ENCODE data around the gene MAGI2. TPM values are rescaled to one million over a fixed set of nuclear protein-coding genes. Genes with fewer than 3 reads are reported as not detected.

MAGI2 gene
- total and polyA plus RNA-seq, 2 donors (not counting 3 experiments of a cell fraction or from before 2014, with no cell fraction given): 0.28 to 6.0 TPM

- intact Hi-C loops (cut with micrococcal nuclease): no loop called here
- CTCF ChIA-PET: no interaction called here
- no peak for FAIRE-seq
These were observed 468.0 kb downstream of the MAGI2 start for GRCh38 chr7:78985509-78985908.

GRCh38 chr7:78983483-78983882, 470.0 kb downstream of the MAGI2 start:
- H3K36me3 ChIP-seq (ENCODE audit: control insufficient read depth in 2 of 2, extremely low read depth in 1 of 2, insufficient read depth in 2 of 2, low read length in 2 of 2): no peaks in the 10 kb centered on the region
- H3K9me1 ChIP-seq (replicated peaks; ENCODE audit: control insufficient read depth, extremely low read depth, insufficient read depth, low read length): no peaks in the 10 kb centered on the region
- TF ChIP-seq POLR2AphosphoS5 (IDR thresholded peaks at IDR 0.05; ENCODE audit: insufficient read depth, low read depth, low read length) (no peak), FOS (IDR thresholded peaks at IDR 0.05; ENCODE audit: borderline replicate concordance, insufficient read depth, low read length) (no peak), POLR2A (IDR thresholded peaks at IDR 0.05; ENCODE audit: low read depth, low read length) (no peak), MYC (IDR thresholded peaks at IDR 0.05; ENCODE audit: low read depth, low read length) (no peak), MAX (IDR thresholded peaks at IDR 0.05; ENCODE audit: insufficient read depth, insufficient read length) (no peak), JUN (IDR thresholded peaks at IDR 0.05; ENCODE audit: borderline replicate concordance, insufficient read depth, insufficient read length, low read depth) (no peak), GATA2 (IDR thresholded peaks at IDR 0.05; ENCODE audit: insufficient read depth, insufficient read length, low read depth, low read length) (no peak), EZH2 (IDR thresholded peaks at IDR 0.05; ENCODE audit: borderline replicate concordance, low read depth, low read length, severe bottlenecking) (no peak)
- TF ChIP-seq, protein P1, sequence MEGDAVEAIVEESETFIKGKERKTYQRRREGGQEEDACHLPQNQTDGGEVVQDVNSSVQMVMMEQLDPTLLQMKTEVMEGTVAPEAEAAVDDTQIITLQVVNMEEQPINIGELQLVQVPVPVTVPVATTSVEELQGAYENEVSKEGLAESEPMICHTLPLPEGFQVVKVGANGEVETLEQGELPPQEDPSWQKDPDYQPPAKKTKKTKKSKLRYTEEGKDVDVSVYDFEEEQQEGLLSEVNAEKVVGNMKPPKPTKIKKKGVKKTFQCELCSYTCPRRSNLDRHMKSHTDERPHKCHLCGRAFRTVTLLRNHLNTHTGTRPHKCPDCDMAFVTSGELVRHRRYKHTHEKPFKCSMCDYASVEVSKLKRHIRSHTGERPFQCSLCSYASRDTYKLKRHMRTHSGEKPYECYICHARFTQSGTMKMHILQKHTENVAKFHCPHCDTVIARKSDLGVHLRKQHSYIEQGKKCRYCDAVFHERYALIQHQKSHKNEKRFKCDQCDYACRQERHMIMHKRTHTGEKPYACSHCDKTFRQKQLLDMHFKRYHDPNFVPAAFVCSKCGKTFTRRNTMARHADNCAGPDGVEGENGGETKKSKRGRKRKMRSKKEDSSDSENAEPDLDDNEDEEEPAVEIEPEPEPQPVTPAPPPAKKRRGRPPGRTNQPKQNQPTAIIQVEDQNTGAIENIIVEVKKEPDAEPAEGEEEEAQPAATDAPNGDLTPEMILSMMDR (IDR thresholded peaks at IDR 0.05; ENCODE audit: extremely low read depth in 1 of 2, insufficient read depth in 1 of 2, low read depth in 1 of 2, low read length in 2 of 2): no peak
- no peak for FAIRE-seq
- POLR2A ChIA-PET: no interaction called here
- H3K79me2 ChIP-seq (ENCODE audit: control insufficient read depth, insufficient read depth, low read length): no peaks in the 10 kb centered on the region
- H3K4me3 ChIP-seq (replicated peaks in 1 of 3; ENCODE audit: insufficient read depth in 1 of 3, low read depth in 1 of 3, low read length in 3 of 3): no peak overlapping the region
- no peak overlapping the region for H3K9ac ChIP-seq (replicated peaks; ENCODE audit: extremely low read depth, insufficient read depth, low read length)
- no peak for DNase-seq (ENCODE audit: low read depth, low spot score)
- BruUV-seq (replicated peaks): no TSS peak
- H3K27ac ChIP-seq (ENCODE audit: insufficient read depth, low read depth, low read length): no peak overlapping the region
- CTCF ChIA-PET: no interaction called here
- H2AFZ ChIP-seq (ENCODE audit: low read depth, low read length): no peak overlapping the region
- no peaks in the 10 kb centered on the region for H3K27me3 ChIP-seq (ENCODE audit: control insufficient read depth in 2 of 2, insufficient read depth in 2 of 2, low read length in 2 of 2)
- dilution Hi-C loops (cut with MboI; ENCODE audit: extremely low pct_ligation_motif_present, low sequenced_read_pairs): no loop called here
- H3K9me3 ChIP-seq (replicated peaks; ENCODE audit: control insufficient read depth, insufficient read depth, low read length): no peaks in the 10 kb centered on the region
- intact Hi-C loops (cut with micrococcal nuclease): no loop called here
- H4K20me1 ChIP-seq (replicated peaks; ENCODE audit: control insufficient read depth, extremely low read depth, insufficient read depth, low read length): no peaks in the 10 kb centered on the region
- H3K4me1 ChIP-seq (ENCODE audit: control insufficient read depth, extremely low read depth, insufficient read depth, low read length): no peaks in the 10 kb centered on the region
- no peak overlapping the region for H3K4me2 ChIP-seq (ENCODE audit: insufficient read depth, low read length)

More at GRCh38 chr7:78985509-78985908, 468.0 kb downstream of the MAGI2 start:
- no peaks in the 10 kb centered on the region for H3K4me1 ChIP-seq (ENCODE audit: control insufficient read depth, extremely low read depth, insufficient read depth, low read length)
- H3K27me3 ChIP-seq (ENCODE audit: control insufficient read depth in 2 of 2, insufficient read depth in 2 of 2, low read length in 2 of 2): no peaks in the 10 kb centered on the region
- H3K27ac ChIP-seq (ENCODE audit: insufficient read depth, low read depth, low read length): no peak overlapping the region
- no peaks in the 10 kb centered on the region for H3K36me3 ChIP-seq (ENCODE audit: control insufficient read depth in 2 of 2, extremely low read depth in 1 of 2, insufficient read depth in 2 of 2, low read length in 2 of 2)
- H3K9me1 ChIP-seq (replicated peaks; ENCODE audit: control insufficient read depth, extremely low read depth, insufficient read depth, low read length): no peaks in the 10 kb centered on the region
- POLR2A ChIA-PET: no interaction called here
- no peak overlapping the region for H3K4me3 ChIP-seq (replicated peaks in 1 of 3; ENCODE audit: insufficient read depth in 1 of 3, low read depth in 1 of 3, low read length in 3 of 3)
- BruUV-seq (replicated peaks): no TSS peak
- no peak overlapping the region for H2AFZ ChIP-seq (ENCODE audit: low read depth, low read length)
- no peaks in the 10 kb centered on the region for H4K20me1 ChIP-seq (replicated peaks; ENCODE audit: control insufficient read depth, extremely low read depth, insufficient read depth, low read length)
- no peaks in the 10 kb centered on the region for H3K9me3 ChIP-seq (replicated peaks; ENCODE audit: control insufficient read depth, insufficient read depth, low read length)
- no peak for TF ChIP-seq GATA2 (IDR thresholded peaks at IDR 0.05; ENCODE audit: insufficient read depth, insufficient read length, low read depth, low read length)
- no peak for TF ChIP-seq MYC (IDR thresholded peaks at IDR 0.05; ENCODE audit: low read depth, low read length)
- TF ChIP-seq MAX (IDR thresholded peaks at IDR 0.05; ENCODE audit: insufficient read depth, insufficient read length): no peak
- H3K4me2 ChIP-seq (ENCODE audit: insufficient read depth, low read length): no peak overlapping the region
- DNase-seq (ENCODE audit: low read depth, low spot score): no peak
- dilution Hi-C loops (cut with MboI; ENCODE audit: extremely low pct_ligation_motif_present, low sequenced_read_pairs): no loop called here
- no peak overlapping the region for H3K9ac ChIP-seq (replicated peaks; ENCODE audit: extremely low read depth, insufficient read depth, low read length)
- H3K79me2 ChIP-seq (ENCODE audit: control insufficient read depth, insufficient read depth, low read length): no peaks in the 10 kb centered on the region
